ENCODE measurements around the gene CRIP1. TPM values are rescaled to one million over a fixed set of nuclear protein-coding genes. Genes with fewer than 3 reads are reported as not detected.

CRIP1 gene
- total and polyA plus RNA-seq, 2 donors (not counting 1 experiment from before 2014, with no cell fraction given): 210 to 563 TPM

- H4K20me1 ChIP-seq (ENCODE audit: control insufficient read depth, insufficient read depth, low read length, poor library complexity, severe bottlenecking): no peaks in the 10 kb centered on the region
- Mint-ChIP-seq H3K9me3 (ENCODE audit: insufficient read depth) (no peaks in the 10 kb centered on the region), H3K27ac (no peak overlapping the region), H3K4me1 (no peaks in the 10 kb centered on the region), H3K4me3 (no peak overlapping the region), H3K27me3 (peaks cover 4% of the 10 kb centered on the region)
- no peak for ATAC-seq (ENCODE audit: low read depth)
- no peak overlapping the region for H3K4me2 ChIP-seq (replicated peaks; ENCODE audit: low read depth, low read length, poor library complexity, severe bottlenecking)
- TF ChIP-seq EZH2 (IDR thresholded peaks at IDR 0.05; ENCODE audit: borderline replicate concordance, insufficient read depth, low read depth, low read length, poor library complexity, severe bottlenecking): no peak
- no peak for TF ChIP-seq CTCF (IDR thresholded peaks at IDR 0.05)
- no peaks in the 10 kb centered on the region for H3K4me1 ChIP-seq (ENCODE audit: control insufficient read depth in 2 of 2, insufficient read depth in 2 of 2, low read length in 2 of 2)
- no peaks in the 10 kb centered on the region for H3K79me2 ChIP-seq (ENCODE audit: control insufficient read depth, insufficient read depth, low read length)
- intact Hi-C loops (cut with micrococcal nuclease): no loop called here
- H3K9me3 ChIP-seq (ENCODE audit: control extremely low read depth in 1 of 3, control insufficient read depth in 2 of 3, insufficient read depth in 1 of 3, low read length in 2 of 3): no peaks in the 10 kb centered on the region
- H3K4me3 ChIP-seq (ENCODE audit: control extremely low read depth in 1 of 5, extremely low read depth in 1 of 5, insufficient read depth in 1 of 5, low read depth in 2 of 5, low read length in 4 of 5): no peak overlapping the region
- H2AFZ ChIP-seq (ENCODE audit: insufficient read depth, low read depth, low read length, poor library complexity, severe bottlenecking): no peak overlapping the region
- ChIA-PET POLR2A (no interaction called here), CTCF (no interaction called here)
- no peaks in the 10 kb centered on the region for H3K27me3 ChIP-seq (replicated peaks in 1 of 4; ENCODE audit: control extremely low read depth in 1 of 4, control insufficient read depth in 3 of 4, insufficient read depth in 4 of 4, low read length in 3 of 4)
- no peaks in the 10 kb centered on the region for H3K36me3 ChIP-seq (replicated peaks in 1 of 2; ENCODE audit: control extremely low read depth in 1 of 2, control insufficient read depth in 1 of 2, extremely low read depth in 1 of 2, insufficient read depth in 2 of 2, low read length in 1 of 2)
- H3K9ac ChIP-seq (ENCODE audit: low read length): no peak overlapping the region
- no peak overlapping the region for H3K27ac ChIP-seq (ENCODE audit: low read length in 2 of 2)
- DNase-seq: peak; percentile 38
- WGBS (ENCODE audit: insufficient coverage): 97% methylated on average over 36 of the region's 36 CpGs
Observed at GRCh38 chr14:105498430-105499255, 12.0 kb downstream of the CRIP1 start.
